K562 (cell line): ENCODE results near the gene THG1L. TPM values are rescaled to one million over a fixed set of nuclear protein-coding genes. Genes with fewer than 3 reads are reported as not detected.

Experiments used
- BMI1 ChIP-seq: fragments of 150-350 bp; IDR thresholded peaks from 2 replicates; pipeline ENCODE4 v1.6.1; 2014; ENCODE audit warnings: low read length
- NRF1 ChIP-seq, 2 experiments: fragments of 450-650 bp; IDR thresholded peaks in 1 of 2; conservative IDR thresholded peaks in 1 of 2; 2 replicates each; pipeline ENCODE4 v1.6.1; 2014; ENCODE audit warnings: mild to moderate bottlenecking in 2 of 2
- PBX2 ChIP-seq, 2 experiments: IDR thresholded peaks in 1 of 2; conservative IDR thresholded peaks in 1 of 2; 2 replicates each; pipeline ENCODE4 v1.6.1; 2016; ENCODE audit warnings: low read depth in 2 of 2, mild to moderate bottlenecking in 1 of 2, missing compliant biosample characterization in 1 of 2, missing genetic modification characterization in 1 of 2, moderate library complexity in 1 of 2
- POU5F1 ChIP-seq: fragments of 150-350 bp; IDR thresholded peaks from 2 replicates; pipeline ENCODE4 v1.6.1; 2014; ENCODE audit warnings: borderline replicate concordance, low read length, low read depth, mild to moderate bottlenecking; ENCODE audit not compliant: partially characterized antibody
- PURB ChIP-seq: sonication (generic); formaldehyde crosslinking; IDR thresholded peaks from 2 replicates; pipeline ENCODE4 v1.9.0; 2021; ENCODE audit warnings: low read depth, mild to moderate bottlenecking, missing genetic modification reagents
- RBM17 ChIP-seq: fragments of 200-400 bp; formaldehyde crosslinking; IDR thresholded peaks from 2 replicates; pipeline ENCODE4 v1.6.1; 2017; ENCODE audit warnings: low read depth, mild to moderate bottlenecking, low read length, borderline replicate concordance
- VEZF1 ChIP-seq: fragments of 200-800 bp; sonication (Bioruptor generic); IDR thresholded peaks from 2 replicates; pipeline ENCODE4 v1.6.1; 2017; ENCODE audit warnings: missing genetic modification characterization, missing compliant biosample characterization
- polyA plus RNA-seq, 8 experiments: library from polyadenylated mRNA; depleted of rRNA in 4 of 8; stranded (reverse) in 5 of 8; unstranded in 3 of 8; fragments of >200 nt; fragmentation: Nextera tagmentation in 2 of 8; fragmentation: Illumina TruSeq in 1 of 8; extraction: Ambion mirVana in 2 of 8; extraction: Trizol in 1 of 8; gene quantifications; 2 replicates each; pipeline versions ENCODE4 v1.2.1 to v1.2.3, GENCODE V29; 2011 to 2014; ENCODE audit warnings: inconsistent platforms in 1 of 8, missing spikeins in 1 of 8
- total RNA-seq, 7 experiments: library from RNA; depleted of rRNA in 6 of 7; stranded (reverse); fragments of >200 nt in 6 of 7; fragmentation: Illumina TruSeq in 2 of 7; extraction: Trizol in 2 of 7; gene quantifications; 2 replicates each; pipeline versions ENCODE4 v1.2.1 to v1.2.3, GENCODE V29; 2011 to 2021; ENCODE audit warnings: low replicate concordance in 1 of 7
- TF ChIP-seq, protein P1 (sequence below): fragments of 250-450 bp; sonication (Bioruptor Pico); IDR thresholded peaks from 2 replicates; pipeline ENCODE4 v1.8.0; 2022; ENCODE audit warnings: inconsistent platforms, mild to moderate bottlenecking, moderate library complexity, borderline replicate concordance

The THG1L gene
- total and polyA plus RNA-seq, 9 of the 15 experiments (the other 6 are each of a cell fraction or from before 2014, with no cell fraction given) = 21.8 to 40.7 (median 28.0) TPM

GRCh38 chr5:157758706-157759105, 27.5 kb downstream of the THG1L start (continued):
- TF ChIP-seq PBX2 (CRISPR knock-in tag; IDR thresholded peaks at IDR 0.05; ENCODE audit: low read depth) (no peak), PBX2 (tag; conservative IDR thresholded peaks at IDR 0.05; ENCODE audit: low read depth) (no peak), VEZF1 (CRISPR knock-in tag) (no peak), RBM17 (no peak), PURB (CRISPR knock-in tag) (no peak), BMI1 (no peak), NRF1 (conservative IDR thresholded peaks at IDR 0.05 in 1 of 2, IDR thresholded peaks at IDR 0.05 in 1 of 2) (no peak), POU5F1 (no peak)
- TF ChIP-seq, protein P1, sequence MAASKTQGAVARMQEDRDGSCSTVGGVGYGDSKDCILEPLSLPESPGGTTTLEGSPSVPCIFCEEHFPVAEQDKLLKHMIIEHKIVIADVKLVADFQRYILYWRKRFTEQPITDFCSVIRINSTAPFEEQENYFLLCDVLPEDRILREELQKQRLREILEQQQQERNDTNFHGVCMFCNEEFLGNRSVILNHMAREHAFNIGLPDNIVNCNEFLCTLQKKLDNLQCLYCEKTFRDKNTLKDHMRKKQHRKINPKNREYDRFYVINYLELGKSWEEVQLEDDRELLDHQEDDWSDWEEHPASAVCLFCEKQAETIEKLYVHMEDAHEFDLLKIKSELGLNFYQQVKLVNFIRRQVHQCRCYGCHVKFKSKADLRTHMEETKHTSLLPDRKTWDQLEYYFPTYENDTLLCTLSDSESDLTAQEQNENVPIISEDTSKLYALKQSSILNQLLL (CRISPR knock-in tag) = no peak
